ENCODE data around the gene PAPLN.
"Not testable (repeated sequence)": the region's sequence is repeated elsewhere in the genome, so short reads cannot be mapped to it uniquely, and the experiment has no call there.

Gene PAPLN

DNA sequence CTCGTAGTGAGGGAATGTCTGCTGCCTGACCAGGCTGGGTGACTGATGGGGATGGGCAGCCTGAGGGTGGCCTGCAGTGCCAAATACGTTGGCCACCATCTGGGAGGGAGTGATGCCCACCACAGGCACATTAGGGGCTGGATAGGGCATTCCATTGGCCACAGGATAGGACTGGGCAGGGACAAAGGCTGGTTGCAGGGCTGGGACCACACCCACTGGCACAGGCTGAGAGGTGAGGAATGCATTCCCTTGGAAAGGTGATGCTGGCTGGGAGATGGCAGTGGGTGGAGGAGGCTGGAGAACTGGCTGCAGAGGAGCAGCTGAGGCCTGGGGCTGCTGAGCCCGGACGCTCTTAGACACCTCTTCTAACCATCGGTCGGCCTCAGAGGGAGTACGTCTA is 39.5 kb downstream of the PAPLN start:
- Histone ChIP-seq H3K27ac (no peak overlapping the region), H3K4me3 (no peak overlapping the region)

DNA sequence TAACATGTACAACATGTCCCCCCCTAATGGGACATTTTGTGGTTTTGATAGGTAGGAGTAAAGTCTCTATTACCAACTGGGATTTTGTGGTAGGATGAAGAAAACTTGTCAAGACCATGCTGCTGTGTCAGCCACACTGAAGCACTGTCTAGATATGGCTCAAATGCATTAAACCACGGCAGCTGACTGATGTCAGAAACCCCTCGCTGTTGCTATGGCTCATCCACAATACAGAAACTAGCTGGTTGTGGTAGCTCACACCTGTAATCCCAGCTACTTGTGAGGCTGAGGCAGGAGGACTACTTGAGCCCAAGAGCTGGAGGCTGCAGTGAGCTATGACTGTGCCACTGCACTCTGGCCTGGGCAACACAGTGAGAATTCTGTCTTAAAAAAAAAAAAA is 40.1 kb downstream of the PAPLN start:
- Histone ChIP-seq H3K4me3 (no peak overlapping the region), H3K27ac (no peak overlapping the region)

DNA sequence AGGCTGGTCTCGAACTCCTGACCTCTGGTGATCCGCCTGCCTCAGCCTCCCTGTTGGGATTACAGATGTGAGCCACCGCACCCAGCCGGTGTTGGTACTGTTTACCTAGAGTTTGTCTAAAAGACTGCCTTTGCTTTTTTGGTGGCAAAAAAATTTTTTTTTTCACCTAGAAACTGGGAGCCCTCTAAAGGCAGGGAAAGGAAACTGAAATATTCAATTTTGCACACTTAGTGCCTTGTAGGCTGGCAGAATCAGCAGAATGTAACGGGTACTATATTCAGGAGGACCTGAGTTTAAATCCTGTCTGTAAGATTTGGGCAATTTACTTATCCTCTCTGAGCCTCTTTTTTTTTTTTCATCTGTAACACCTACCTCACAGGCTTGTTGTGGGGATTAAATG is 43.6 kb downstream of the PAPLN start:
- no peak overlapping the region for H3K27ac ChIP-seq
- no peak overlapping the region for H3K4me3 ChIP-seq

DNA sequence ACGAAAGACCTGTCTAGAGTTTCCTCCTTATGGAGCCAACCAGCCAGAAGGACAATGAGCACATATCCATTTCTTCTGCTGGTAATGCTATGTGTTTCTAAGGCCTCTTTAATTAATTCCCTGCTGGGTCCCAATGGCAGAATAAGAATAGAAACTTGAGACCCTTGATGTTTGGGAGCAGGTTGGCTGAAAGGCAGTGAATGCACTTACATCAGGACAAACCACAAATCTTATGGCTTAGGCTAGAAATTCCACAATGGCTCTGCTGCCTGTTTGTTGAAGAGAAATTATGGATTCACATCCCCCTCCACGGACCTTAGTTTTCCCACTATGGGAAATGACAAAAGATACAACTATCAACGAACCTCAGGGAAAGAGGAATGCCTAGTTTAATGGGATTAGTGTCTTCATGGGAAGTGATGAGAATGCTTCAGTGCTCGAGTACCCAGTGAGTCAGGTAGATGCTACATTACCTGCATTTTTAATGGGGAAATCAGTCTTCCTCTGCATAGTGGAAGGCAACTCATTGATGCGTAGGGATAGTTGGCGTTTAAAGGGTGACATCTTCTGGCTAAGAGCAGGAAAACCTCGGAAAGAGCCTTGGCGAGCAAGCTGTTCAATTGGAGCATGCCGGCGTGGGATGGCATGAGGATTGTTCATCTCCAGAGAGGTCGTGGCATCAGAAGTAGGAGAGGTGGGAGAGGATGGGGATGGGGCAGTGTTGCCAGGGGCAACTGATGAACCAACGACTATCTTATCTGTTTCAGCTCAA is 46.5 kb downstream of the PAPLN start:
- Histone ChIP-seq H3K27ac (no peak overlapping the region), H3K4me3 (no peak overlapping the region)

DNA sequence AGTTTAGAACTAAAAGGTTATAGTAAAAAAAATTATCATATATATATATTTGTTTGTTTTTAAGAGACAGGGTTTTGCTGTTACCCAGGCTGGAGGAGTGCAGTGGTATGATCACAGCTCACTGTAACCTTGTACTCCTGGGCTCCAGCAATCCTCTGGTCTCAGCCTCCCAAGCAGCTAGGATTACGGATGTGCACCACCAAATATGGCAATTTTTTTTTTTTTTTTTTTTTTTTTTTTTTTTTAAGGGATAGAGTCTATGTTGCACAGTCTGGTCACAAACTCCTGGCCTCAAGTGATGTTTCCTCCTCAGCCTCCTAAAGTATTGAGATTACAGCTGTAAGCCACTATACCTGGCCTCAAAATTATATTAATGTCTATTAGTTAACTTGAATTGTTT is 48.7 kb downstream of the PAPLN start:
- H3K27ac ChIP-seq = no peak overlapping the region
- H3K4me3 ChIP-seq = no peak overlapping the region

DNA sequence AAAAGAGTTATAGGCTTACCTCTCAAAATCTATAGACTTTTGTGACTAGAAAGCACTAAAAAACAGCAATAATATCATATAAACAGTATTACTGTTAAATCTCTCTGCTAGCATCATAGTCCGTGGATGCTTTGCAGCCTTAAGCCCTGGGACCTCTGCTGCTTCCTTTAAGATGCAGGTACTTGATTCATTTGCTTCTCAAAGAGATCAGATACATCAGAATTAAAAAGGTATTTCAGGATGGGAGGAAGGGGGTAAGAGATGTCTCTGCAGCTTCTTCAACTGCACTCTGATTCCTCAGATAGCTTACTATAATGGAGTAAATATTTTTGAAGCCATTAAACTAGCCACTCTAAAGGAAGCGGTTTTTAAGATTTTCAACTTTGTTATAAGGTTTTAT is 49.3 kb downstream of the PAPLN start:
- no peak overlapping the region for H3K4me3 ChIP-seq
- H3K27ac ChIP-seq = no peak overlapping the region

DNA sequence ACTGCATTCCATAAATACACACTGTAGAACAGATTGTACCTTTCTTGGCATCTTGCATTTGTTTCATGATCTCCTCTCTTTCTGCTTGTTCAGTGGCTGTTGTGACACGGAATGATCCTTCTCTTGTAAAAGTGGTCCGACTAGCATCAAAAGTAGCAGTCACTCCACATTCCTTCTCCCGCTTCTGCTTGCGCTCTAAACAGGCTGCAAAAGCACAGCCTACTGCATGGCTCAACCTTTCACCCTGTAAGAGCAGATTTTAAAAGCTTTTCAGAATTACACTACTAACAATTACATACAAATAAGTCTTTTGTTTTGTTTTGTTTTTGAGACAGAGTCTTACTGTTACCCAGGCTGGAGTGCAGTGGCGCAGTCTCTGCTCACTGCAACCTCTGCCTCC is 49.8 kb downstream of the PAPLN start:
- H3K4me3 ChIP-seq = no peak overlapping the region
- H3K27ac ChIP-seq = no peak overlapping the region

DNA sequence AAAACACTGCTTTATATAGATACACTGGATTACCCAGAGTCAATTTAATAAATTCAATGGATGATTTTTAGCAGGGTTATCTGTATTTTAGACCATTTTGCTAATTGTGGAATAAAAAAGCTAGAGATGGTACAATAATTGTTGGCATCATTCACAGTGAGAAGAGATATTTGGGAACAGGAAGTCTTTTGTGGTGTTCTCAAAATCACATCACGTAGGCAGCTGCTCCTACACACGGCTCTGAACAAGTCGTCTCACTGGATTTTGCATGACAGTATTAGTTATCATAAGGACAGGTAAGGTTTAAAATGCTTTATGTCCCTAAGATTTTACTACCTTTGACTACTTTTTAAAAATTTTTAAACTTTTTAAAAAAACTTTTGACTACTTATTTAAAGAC is 52.0 kb downstream of the PAPLN start:
- Histone ChIP-seq H3K4me3 (no peak overlapping the region), H3K27ac (peak overlapping the region in 1 of 21 experiments; percentile 42)

DNA sequence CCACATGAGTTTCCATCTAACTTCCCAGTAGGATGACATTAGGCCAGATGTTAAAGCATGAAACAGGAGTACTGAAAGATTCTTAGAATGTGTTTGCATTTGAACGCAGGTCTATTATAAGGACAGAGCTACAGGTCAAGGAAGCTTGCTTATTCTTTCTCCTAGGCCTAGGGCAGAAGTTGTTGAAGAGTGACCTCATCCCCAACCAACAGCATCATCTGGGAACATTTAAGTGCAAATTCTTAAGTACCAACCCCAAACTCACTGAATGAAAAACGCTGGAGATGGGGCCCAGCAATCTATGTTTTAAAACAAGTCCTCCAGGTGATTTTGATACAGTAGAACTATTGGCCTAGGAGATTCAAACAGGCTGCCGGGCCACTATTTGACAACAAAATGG is 52.4 kb downstream of the PAPLN start:
- Histone ChIP-seq H3K27ac (peak overlapping the region in 1 of 21 experiments; percentile 34), H3K4me3 (no peak overlapping the region)

DNA sequence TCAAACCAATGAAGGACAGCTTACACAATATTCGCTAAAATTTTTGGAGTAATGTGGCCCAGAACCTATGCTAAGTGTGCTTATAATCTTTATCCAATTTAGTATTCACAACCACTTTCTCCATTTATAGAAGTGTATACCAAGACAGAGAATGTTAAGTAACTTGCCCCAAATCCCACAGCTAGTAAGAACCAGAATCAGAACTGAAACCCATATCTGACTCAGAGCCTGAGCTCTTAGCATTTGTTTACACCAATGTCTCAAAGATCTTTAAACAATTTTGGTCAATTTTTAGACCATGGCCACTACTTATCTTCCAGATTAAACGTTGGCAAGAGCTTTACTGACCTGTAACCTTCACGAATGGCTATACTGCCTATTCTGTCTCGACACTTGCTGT is 53.0 kb downstream of the PAPLN start:
- Histone ChIP-seq H3K27ac (peak overlapping the region in 1 of 21 experiments; percentile 34), H3K4me3 (no peak overlapping the region)

DNA sequence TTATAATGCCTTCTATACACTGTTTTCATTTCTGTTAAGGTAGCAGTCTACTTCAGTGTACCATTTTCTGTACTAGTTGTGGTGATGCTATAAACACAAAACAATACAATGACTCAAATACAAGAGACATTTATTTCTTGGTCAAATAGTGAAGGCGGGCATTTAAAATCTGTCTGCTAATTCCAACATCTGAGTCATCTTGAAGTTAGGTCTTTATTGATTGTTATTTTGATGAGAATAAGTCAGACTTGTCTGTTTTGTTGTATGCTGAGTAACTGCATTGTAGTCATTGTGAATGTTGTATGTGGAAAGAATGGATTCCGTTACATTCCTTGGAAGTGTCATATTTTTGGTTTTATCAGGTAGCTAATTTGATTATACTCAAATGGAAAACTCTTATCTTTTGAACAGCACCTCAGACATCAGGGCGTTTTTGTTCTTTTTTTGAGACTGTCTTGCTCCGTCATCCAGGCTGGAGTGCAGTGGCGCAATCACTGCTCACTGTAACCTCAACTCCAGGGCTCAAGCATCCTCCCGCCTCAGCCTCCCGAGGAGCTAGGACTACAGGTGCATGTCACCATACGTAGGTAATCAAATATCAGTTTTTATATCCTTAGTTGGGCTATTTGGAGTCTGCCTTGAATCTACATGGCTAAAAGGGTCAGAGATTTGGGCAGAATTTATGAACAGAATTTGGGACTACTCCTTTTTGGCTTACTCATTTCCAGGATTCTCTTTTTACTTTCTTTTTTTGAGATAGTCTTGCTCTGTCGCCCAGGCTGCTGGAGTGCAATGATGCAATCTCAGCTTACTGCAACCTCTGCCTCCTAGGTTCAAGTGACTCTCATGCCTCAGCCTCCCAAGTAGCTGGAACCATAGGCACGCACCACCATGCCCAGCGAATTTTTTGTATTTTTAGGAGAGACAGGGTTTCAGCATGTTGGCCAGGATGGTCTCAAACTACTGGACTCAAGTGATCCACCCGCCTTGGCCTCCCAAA is 56.8 kb downstream of the PAPLN start:
- H3K4me3 ChIP-seq = no peak overlapping the region

DNA sequence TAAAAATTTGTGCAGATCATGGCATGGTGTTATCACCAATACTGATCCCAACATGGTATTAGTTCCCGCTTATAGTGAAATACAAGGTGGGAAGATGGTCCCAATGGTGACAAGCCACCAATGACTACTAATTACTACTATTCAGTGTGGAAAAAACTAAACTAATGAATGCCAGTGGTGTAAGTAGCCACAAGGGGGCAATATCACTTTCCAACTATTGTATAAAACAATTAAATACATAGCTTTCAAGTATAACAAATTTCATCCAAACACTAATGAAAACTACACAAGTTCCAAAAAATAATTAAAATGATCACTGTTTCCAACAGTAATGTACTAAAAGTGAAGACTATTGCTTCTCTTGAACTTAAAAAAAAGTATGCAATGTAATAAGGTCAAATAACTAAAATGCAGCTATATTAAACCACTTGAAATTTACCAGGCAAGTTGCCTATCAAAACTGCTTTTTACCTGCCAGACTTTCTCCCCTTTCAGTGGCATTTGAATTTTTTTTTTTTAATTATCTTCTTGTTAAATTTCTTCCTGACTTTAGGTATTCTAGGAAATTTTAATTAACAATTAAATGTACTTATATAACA is 58.0 kb downstream of the PAPLN start:
- H3K27ac ChIP-seq = no peak overlapping the region

More for the DNA sequence above, 56.8 kb downstream of the PAPLN start:
- no peak overlapping the region for H3K27ac ChIP-seq

DNA sequence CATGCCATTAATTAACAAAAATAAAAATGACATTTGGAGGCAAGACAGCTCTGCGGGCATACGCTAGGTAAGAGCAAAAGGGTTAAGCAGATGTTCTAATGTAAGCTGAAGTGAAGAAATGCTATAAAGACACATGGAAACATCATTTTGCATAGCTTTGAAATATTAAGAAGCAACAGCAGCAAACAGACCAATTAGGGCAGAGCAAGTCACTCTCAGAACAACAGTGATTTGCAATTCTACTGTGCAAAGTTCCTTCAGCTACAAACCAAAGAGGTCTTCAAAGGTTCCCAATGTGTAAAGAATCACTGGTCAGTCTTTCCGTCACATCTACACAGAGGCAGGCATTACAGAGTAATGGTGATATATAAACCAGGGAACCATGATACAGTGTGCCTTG is 68.2 kb downstream of the PAPLN start:
- H3K27ac ChIP-seq = no peak overlapping the region
- H3K4me3 ChIP-seq = no peak overlapping the region

More for the DNA sequence above, 58.0 kb downstream of the PAPLN start:
- no peak overlapping the region for H3K4me3 ChIP-seq

DNA sequence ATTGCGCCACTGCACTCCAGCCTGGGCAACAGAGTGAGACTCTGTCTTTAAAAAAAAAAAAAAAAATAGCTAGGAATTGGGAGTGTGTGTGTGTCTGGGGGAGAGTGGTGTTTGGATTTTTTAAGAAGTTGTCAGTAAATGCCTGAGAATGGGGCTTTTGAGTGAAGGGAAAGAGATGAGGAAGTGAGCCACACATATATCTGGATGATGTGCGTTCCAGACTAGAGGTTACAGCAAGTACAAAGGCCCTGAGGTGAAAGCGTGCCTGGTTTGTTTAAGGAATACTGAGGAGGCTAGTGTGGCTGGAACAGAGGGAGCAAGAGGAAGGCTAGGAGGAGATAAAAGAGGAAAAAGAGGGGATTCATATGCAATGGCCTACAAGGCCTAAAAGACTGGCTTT is 70.0 kb downstream of the PAPLN start:
- Histone ChIP-seq H3K27ac (no peak overlapping the region), H3K4me3 (no peak overlapping the region)

DNA sequence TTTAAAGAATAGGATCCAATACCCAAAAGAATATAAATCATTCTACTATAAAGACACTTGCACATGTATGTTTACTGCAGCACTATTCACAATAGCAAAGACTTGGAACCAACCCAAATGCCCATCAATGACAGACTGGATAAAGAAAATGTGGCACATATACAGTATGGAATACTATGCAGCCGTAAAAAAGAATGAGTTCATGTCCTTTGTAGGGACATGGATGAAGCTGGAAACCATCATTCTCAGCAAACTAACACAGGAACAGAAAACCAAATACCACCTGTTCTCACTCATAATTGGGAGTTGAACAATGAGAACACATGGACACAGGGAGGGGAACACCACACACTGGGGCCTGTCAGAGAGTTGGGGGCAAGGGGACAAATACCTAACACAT is 71.9 kb downstream of the PAPLN start:
- not testable (repeated sequence) for H3K4me3 ChIP-seq, H3K27ac ChIP-seq

DNA sequence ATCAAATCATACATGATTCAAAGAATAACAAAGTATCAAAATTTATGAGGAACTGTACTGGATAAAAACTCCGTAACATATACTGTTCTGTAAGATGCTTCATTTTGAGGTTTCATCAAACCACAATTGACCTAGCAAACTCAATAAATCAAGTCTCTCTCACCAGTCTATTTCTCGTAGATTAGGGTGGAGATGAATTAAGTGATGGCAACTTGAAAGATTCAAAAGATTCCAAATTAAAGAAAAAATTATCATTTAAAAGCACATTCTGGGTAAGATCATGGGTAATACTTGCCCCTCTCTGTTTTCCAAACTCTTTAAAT is 74.4 kb downstream of the PAPLN start:
- Histone ChIP-seq H3K27ac (no peak overlapping the region), H3K4me3 (no peak overlapping the region)

DNA sequence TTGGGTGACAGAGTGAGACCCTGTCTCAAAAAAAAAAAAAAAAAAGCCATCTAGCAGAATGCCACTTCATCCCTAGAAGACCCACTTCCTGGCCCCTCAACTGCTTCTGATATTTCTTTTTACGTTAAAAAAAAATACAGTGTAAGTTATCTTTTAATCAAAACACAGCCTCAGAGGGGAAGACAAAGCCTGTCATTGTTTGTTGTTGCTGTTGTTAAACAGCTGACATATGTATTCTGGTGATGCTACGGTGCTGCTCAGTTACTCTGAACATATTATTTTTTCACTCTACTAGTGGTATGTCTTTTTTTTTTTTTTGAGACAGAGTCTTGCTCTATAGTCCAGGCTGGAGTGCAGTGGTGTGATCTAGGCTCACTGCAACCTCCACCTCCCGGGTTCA is 75.4 kb downstream of the PAPLN start:
- Histone ChIP-seq H3K27ac (no peak overlapping the region), H3K4me3 (no peak overlapping the region)

DNA sequence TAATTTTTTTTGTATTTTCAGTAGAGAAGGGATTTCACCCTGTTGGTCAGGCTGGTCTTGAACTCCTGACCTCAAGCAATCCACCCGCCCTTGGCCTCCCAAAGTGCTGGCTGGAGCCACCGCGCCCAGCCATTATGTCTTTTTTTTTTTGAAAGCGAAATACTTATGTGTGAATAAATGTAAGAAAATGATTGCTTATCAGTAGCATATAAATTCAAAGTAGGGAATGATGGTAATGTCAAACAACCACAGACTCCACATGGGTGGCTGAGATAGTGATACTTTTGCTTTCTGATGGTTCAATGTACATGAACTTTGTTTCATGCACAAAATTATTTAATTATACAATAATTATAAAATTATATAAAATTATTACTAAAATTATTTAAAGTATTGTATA is 75.8 kb downstream of the PAPLN start:
- Histone ChIP-seq H3K27ac (no peak overlapping the region), H3K4me3 (no peak overlapping the region)

DNA sequence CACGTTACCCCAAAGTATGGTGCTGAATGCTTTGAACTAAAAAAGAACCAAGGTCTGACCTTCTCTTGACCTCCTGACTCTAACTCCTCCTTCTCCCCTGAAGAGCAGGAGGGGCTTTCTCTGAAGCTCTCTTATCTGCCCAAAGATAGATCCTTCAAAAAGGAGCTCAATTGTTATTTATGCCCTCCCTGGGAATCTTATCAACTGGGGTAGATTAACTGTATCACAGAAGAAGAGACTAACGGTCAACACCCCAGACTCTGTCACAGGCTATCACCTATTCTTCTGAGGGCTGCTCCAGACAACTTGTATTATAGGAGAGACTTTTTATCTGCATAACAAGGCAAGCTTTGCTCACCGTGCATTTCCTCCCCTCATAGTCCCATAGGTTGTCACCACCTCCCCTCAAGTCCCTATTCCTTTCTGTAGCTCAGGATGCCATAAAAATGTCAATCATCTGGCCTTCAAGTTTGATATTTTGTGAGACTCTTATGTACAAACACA is 86.6 kb downstream of the PAPLN start:
- Histone ChIP-seq H3K27ac (no peak overlapping the region), H3K4me3 (no peak overlapping the region)

All from skin epidermis (tissue), 12 donors.